Osteoblast (primary cell): Measurements from ENCODE around the gene GNAL. TPM values are rescaled to one million over a fixed set of nuclear protein-coding genes. Genes with fewer than 3 reads are reported as not detected.

Experiments used
- DNase-seq: peaks from one replicate; pipeline ENCODE4 v3.0.0; 2011; ENCODE audit warnings: low spot score, mixed read lengths; ENCODE audit not compliant: insufficient read length; ENCODE audit errors: missing footprints
- H2AFZ ChIP-seq: 2 replicates; pipeline ENCODE4 v1.6.0; 2011; ENCODE audit warnings: mild to moderate bottlenecking, low read length
- H3K27ac ChIP-seq: 2 replicates; pipeline ENCODE4 v1.5.1; 2011; ENCODE audit warnings: mild to moderate bottlenecking, low read depth, low read length, moderate library complexity
- H3K27me3 ChIP-seq: 2 replicates; pipeline ENCODE4 v1.6.0; 2012; ENCODE audit warnings: mild to moderate bottlenecking, control low read depth, inconsistent platforms, low read length, moderate library complexity; ENCODE audit not compliant: insufficient read depth
- H3K36me3 ChIP-seq: 2 replicates; pipeline ENCODE4 v1.5.1; 2011; ENCODE audit warnings: mild to moderate bottlenecking, low read length, control low read depth, moderate library complexity; ENCODE audit not compliant: insufficient read depth
- H3K4me1 ChIP-seq: 2 replicates; pipeline ENCODE4 v1.5.1; 2011; ENCODE audit warnings: mild to moderate bottlenecking, low read length, control low read depth, moderate library complexity; ENCODE audit not compliant: insufficient read depth
- H3K4me2 ChIP-seq: 2 replicates; pipeline ENCODE4 v1.6.0; 2011; ENCODE audit warnings: mild to moderate bottlenecking, low read length; ENCODE audit not compliant: insufficient read depth
- H3K4me3 ChIP-seq: fragments of 200-600 bp; sonication (generic); 3 replicates; pipeline ENCODE4 v1.5.1; 2012; ENCODE audit warnings: mild to moderate bottlenecking, low read length, inconsistent platforms; ENCODE audit not compliant: insufficient read depth
- H3K79me2 ChIP-seq: 2 replicates; pipeline ENCODE4 v1.6.0; 2012; ENCODE audit warnings: mild to moderate bottlenecking, low read length, control low read depth, inconsistent platforms; ENCODE audit not compliant: insufficient read depth
- H3K9me3 ChIP-seq: 2 replicates; pipeline ENCODE4 v1.5.1; 2011; ENCODE audit warnings: low read depth, low read length, control low read depth
- H4K20me1 ChIP-seq: 2 replicates; pipeline ENCODE4 v1.6.0; 2012; ENCODE audit warnings: mild to moderate bottlenecking, low read length, control low read depth; ENCODE audit not compliant: insufficient read depth
- CTCF ChIP-seq: IDR thresholded peaks from 2 replicates; pipeline ENCODE4 v1.5.1; 2011; ENCODE audit warnings: mild to moderate bottlenecking, low read depth, low read length, moderate library complexity; ENCODE audit errors: extremely low read depth
- total RNA-seq: library from RNA; depleted of rRNA; stranded (reverse); fragments of >200 nt; gene quantifications from 2 replicates; pipeline ENCODE4 v1.2.3, GENCODE V29; 2012

The GNAL gene
- total RNA-seq, 1 donor, result 0.72 TPM

GRCh38 chr18:11657554-11657953, 31.5 kb upstream of the GNAL start:
- Histone ChIP-seq H3K4me1 (no peaks in the 10 kb centered on the region), H3K27me3 (peaks cover 14% of the 10 kb centered on the region), H3K36me3 (no peaks in the 10 kb centered on the region), H3K79me2 (no peaks in the 10 kb centered on the region), H3K27ac (no peak overlapping the region), H3K4me3 (no peak overlapping the region), H3K4me2 (no peak overlapping the region), H2AFZ (no peak overlapping the region), H4K20me1 (no peaks in the 10 kb centered on the region), H3K9me3 (no peaks in the 10 kb centered on the region)
- DNase-seq, result no peak
- no peak for TF ChIP-seq CTCF

- Histone ChIP-seq H3K4me2 (no peak overlapping the region), H3K36me3 (no peaks in the 10 kb centered on the region), H3K4me1 (no peaks in the 10 kb centered on the region), H4K20me1 (no peaks in the 10 kb centered on the region), H3K79me2 (no peaks in the 10 kb centered on the region), H3K4me3 (no peak overlapping the region), H3K27me3 (peaks cover 14% of the 10 kb centered on the region), H3K27ac (no peak overlapping the region), H2AFZ (no peak overlapping the region), H3K9me3 (no peaks in the 10 kb centered on the region)
- TF ChIP-seq CTCF, result no peak
- DNase-seq, result no peak
These were observed 31.0 kb upstream of the GNAL start for GRCh38 chr18:11658019-11658418.

- no peak for DNase-seq
- no peak overlapping the region for H3K4me3 ChIP-seq
- no peaks in the 10 kb centered on the region for H3K79me2 ChIP-seq
- H3K4me2 ChIP-seq, result no peak overlapping the region
- H4K20me1 ChIP-seq, result no peaks in the 10 kb centered on the region
- no peaks in the 10 kb centered on the region for H3K36me3 ChIP-seq
- no peaks in the 10 kb centered on the region for H3K4me1 ChIP-seq
- no peak overlapping the region for H3K27ac ChIP-seq
- no peak for TF ChIP-seq CTCF
- no peaks in the 10 kb centered on the region for H3K9me3 ChIP-seq
- peaks cover 14% of the 10 kb centered on the region for H3K27me3 ChIP-seq
- no peak overlapping the region for H2AFZ ChIP-seq
These were observed 30.1 kb upstream of the GNAL start for GRCh38 chr18:11658989-11659388.

- no peaks in the 10 kb centered on the region for H3K79me2 ChIP-seq
- no peak for TF ChIP-seq CTCF
- H3K9me3 ChIP-seq, result no peaks in the 10 kb centered on the region
- no peak for DNase-seq
- no peaks in the 10 kb centered on the region for H3K36me3 ChIP-seq
- H3K4me3 ChIP-seq, result no peak overlapping the region
- H3K27ac ChIP-seq, result no peak overlapping the region
- no peaks in the 10 kb centered on the region for H4K20me1 ChIP-seq
- no peak overlapping the region for H3K4me2 ChIP-seq
- H2AFZ ChIP-seq, result no peak overlapping the region
- no peaks in the 10 kb centered on the region for H3K4me1 ChIP-seq
- peaks cover 5% of the 10 kb centered on the region for H3K27me3 ChIP-seq
These were observed 28.4 kb upstream of the GNAL start for GRCh38 chr18:11660691-11661090.
